ENCODE measurements around the gene F12.
"Not testable (repeated sequence)": the region's sequence is repeated elsewhere in the genome, so short reads cannot be mapped to it uniquely, and the experiment has no call there.

The F12 gene

DNA sequence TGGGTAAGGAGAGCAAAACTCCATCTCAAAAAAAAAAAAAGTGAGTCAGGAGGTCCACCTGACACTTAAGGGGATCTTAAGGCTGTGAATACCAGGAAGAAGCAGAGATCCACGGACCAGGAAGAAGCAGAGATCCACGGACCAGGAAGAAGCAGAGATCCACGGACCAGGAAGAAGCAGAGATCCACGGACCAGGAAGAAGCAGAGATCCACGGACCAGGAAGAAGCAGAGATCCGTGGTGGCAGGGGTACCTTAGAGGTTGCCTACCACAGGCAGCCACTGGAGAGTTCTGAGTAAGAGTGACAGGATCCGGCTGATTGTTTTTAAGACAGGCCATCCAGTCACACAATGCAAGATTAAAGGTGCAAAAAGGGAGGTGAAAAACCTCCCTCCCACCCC is 11.1 kb upstream of the F12 start:
- DNase-seq (ENCODE audit: extremely low spot score, insufficient read length, low read depth); FAIRE-seq: not testable (repeated sequence)

DNA sequence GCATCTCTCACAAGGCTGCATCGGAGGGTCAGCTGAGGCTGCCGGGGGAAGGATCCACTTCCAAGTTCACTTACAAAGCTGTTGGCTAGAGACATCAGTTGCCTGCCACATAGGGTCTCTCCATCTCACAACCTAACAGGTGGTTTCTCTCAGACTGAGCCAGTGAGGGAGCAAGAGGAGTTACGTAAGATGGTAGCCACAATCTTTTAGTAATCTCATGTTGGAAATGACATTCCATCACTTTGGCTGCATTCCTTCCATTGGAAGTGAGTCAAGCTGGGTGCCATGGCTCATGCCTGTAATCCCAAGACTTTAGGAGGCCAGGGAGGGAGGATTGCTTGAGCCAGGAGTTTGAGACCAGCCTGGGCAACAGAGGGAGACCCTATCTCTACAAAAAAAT is 9.7 kb upstream of the F12 start:
- no peak for FAIRE-seq
- DNase-seq (ENCODE audit: extremely low spot score, insufficient read length, low read depth) = no peak

DNA sequence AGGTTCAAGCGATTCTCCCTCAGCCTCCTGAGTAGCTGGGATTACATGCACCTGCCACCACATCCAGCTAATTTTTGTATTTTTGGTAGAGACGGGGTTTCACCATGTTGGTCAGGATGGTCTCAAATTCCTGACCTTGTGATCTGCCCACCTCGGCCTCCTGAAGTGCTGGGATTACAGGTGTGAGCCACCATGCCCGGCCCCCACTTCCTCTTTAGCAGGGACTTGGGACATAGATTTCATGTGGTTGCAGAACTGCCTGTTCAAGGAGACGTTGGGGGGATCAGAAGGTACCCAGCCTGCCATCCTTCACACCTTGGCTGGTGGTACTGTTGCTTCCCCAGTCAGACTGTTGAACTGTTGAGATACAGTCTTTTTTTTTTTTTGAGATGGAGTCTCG is 7.7 kb upstream of the F12 start:
- DNase-seq (ENCODE audit: extremely low spot score, insufficient read length, low read depth); FAIRE-seq: not testable (repeated sequence)

DNA sequence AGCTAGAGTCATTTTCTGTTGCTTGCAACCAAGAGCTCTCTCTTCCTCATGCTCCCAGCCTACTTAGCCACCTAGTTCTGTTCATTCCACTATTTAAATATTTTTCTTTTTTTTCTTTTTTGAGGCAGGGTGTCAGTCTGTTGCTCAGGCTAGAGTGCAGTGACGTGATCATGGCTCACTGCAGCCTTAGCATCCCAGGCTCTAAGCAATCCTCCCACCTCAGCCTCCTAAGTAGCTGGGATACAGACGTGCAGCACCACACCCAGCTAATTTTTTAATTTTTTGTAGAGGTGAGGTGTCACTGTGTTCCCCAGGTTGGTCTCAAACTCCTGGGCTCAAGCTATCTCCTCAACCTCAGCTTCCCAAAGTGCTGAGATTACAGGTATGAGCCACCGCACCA is 5.1 kb upstream of the F12 start:
- DNase-seq (ENCODE audit: extremely low spot score, insufficient read length, low read depth) (no peak), FAIRE-seq (no peak)

DNA sequence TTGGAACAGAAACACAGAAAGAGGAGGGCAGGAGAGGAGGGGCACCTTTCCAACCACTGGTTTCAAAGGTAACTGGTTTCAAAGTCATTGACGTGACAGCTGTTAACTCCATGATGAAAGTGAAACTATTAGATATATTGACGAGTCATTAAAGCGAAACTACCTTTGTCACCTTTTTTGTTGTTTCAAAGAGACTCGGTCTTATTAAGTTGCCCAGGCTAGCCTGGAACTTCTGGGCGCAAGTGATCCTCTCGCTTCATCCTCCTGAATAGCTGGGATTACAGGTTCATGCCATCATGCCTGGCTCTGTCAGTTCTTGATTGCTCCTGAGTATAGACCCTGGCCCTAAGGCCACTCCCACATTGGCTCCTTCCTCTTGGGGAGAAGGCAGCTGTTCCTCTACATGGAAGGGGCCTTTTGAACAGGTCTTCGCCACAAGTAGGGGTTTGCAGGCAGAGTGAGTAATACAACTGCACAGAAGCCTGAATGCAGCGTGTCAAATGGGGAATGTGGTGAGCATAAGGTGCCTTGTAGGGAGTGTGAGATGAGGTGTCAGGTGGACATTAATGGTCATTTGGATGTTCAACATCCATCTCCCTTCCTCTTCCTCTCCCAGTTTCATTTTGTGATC is 3.4 kb upstream of the F12 start:
- no peak for DNase-seq (ENCODE audit: extremely low spot score, insufficient read length, low read depth)
- peak; percentile 93 for FAIRE-seq

DNA sequence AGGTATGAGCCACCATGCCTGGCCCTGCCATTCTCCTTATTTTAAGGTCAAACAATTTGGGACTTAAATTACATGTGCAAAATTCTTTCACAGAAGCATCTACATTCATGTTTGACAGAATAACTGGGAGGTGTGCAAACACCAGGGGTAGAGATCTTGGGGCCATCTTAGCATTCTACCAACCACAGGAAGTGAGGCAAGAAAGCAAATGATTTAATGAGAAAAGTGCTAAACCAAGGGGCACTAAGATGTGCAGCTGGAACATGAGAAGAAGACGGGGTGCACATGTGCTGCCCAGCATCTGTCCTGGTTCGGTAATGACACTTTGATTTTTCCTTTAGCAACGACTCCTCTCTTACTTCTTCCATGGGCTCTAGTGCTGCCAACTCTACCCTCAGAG is 1.2 kb upstream of the F12 start:
- FAIRE-seq (no peak), DNase-seq (ENCODE audit: extremely low spot score, insufficient read length, low read depth) (no peak)

DNA sequence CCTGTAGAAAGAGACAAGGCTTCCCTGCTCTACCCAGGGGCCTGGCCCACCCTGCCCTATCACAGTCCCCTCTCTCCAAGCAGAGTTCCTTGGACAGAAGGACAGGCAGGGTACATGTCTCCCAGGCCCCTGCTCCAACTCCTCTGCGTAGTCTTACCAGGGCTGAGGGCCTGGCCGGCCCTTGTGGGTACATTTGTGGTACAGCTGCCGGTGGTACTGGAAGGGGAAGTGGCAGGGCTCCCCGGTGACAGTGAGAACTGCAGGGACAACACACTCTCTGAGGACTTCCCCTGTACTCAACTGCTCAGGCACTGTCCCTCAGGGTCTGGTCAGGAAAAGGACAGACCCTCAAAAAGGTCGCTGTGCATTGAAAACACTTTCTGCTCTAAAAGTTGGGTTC is 3.6 kb downstream of the F12 start:
- DNase-seq (ENCODE audit: extremely low spot score, insufficient read length, low read depth) (no peak), FAIRE-seq (no peak)

DNA sequence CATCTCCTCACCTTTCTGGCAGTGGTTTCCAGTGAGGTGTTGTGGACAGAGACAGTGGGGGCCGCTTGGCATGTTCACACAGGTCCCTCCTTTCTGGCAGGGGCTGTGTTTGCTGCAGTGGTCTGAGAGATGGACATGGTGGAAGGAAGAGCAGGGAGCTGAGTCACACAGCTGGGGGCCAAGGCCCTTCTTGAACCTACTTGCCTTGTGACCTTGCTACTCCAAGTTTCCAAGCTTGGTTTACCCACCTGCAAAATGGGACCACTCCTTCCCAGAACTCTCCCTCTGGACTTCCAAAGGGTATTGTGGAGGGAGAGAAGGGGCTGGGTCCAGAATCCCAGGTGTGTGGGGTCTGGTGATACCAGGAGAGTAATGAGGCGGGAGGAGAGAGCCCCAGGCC is 4.1 kb downstream of the F12 start:
- FAIRE-seq = no peak

DNA sequence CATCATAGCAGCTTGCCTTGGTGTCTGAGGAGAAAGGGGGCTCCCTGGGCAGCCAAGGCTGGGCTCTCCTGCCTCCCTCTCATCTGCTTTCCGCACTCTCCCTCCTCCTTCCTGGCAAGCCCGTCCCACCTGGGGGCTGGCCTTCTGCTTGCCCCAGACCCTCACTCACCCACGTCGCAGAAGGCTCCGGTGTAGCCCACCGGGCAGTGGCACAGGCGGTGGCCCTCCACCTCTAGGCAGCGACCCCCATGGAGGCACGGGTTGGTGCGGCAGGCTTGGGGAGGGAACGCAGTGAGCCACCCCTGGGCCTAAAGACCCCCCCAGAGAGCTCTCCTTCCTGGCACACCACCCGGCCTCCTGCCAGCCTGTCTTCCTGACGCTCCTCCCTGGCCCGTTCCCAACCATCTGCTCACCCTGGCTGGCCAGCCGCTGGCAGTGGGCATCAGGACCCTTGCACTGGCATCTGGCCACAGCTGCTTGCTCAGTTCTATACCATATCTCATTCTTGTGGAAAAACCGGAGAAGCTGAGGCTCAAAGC is 4.7 kb downstream of the F12 start:
- no peak for FAIRE-seq
- no peak for DNase-seq (ENCODE audit: extremely low spot score, insufficient read length, low read depth)

More for the DNA sequence above, 4.1 kb downstream of the F12 start:
- DNase-seq (ENCODE audit: extremely low spot score, insufficient read length, low read depth) = no peak

DNA sequence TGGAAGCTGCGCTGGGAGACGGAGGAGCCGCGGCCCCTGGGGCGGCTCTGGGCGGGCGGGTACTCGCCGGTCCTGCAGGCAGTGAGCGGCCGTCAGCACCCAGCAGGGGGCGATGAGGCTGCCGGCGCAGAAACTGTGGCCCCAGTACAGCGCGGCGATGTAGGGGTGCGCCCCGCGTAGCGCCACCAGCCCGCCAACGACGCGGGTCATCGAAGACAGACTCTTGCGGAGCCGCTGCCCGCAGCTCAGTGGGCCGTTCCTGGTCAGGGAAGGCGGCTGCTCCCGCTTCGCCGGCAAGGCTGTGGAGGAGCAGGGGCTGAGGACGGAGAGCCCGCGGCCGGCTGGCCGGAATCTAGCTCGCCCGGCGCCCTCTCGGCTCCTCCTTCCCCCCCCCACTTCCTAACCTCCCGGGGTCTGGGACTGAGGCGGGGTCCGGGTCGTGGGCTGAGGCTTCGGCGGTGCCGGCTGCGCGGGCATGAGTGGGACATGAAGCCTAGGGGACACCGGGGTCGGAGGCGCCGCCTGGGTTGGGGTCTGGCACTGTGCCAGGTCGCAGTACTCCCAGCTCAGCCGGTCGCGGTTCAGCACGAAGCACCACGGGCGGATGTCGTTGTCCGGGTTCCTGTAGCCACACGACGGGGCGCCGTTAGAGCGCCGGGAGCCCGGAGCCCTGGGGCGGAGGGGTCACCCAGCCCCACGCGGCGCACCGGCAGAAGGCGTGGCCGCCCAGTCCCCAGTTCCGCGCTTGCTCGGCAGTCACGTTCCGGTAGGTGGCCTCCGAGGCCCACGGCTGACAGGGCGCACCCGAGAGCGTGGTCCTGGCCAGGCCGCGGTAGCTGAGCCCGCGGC is 5.3 kb downstream of the F12 start:
- DNase-seq (ENCODE audit: extremely low spot score, insufficient read length, low read depth) (peak; percentile 88), FAIRE-seq (peak; percentile 88)

DNA sequence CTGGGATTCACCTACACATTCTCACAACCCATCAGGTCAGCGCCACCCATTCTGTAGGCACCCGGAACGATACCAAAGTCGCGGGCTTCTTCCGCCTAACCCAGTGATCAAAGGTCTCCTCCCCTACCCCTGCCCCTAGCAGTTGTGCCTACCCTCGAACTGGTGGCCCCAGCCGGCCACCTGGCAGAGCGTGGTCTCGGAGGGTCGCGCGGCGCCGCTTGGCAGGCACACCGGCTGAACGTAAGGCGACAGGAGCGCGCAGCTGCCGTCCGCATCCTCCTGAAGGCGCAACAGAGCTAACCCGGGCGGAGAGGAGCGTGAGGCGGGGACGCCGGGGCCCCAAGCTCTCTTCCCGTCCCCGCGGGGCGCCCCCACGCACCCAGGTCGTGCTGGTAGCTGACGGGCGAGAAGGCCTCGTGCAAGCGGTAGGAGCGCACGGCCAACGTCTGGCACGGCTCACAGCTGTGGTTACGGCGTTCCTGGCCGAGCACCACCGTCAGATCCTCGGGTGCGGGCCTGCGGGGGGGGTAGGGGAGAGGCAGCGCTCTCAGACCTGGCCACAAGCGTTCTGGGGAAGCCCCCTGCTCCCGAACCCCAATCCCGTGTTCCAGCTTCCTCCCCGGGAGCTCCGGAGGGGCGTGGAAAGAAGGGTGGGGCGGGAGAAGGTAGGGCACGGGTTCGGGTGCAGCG is 6.1 kb downstream of the F12 start:
- no peak for DNase-seq (ENCODE audit: extremely low spot score, insufficient read length, low read depth)
- no peak for FAIRE-seq

DNA sequence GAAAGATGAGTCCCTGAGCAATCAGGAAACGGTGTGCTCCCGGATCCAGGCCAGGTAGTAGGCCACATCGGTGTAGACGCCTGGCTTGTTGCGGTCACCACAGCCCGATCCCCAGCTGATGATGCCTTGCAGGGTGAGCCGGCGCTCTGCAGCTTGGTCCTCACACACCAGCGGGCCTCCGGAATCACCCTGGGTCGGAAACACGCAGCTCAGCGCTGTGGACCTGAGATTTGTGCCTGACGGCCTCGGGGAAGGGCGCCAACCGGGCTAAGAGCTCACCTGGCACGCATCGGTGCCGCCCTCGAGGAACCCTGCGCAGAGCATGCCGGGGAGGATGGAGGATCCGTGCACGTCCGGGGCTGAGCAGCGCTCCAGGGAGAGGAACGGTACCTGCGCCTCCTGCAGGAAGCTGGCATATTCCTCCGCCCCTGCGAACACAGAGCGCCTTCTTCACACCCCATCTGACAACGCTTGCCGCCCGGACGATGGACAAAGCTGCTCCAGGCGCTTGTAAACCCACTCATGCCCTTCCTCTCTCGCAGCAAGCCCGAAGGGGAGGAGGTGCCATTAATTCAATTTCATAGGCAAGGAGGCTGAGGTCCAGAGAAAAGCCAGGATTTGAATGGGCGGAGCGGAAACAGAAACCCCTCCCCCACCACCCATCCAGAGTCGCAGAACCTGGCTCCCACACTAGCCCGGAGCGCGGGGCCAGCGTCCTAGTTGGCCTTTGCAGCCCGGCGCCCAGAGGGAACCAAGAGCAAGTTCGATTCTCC is 6.9 kb downstream of the F12 start:
- DNase-seq (ENCODE audit: extremely low spot score, insufficient read length, low read depth) (no peak), FAIRE-seq (peak; percentile 90)

DNA sequence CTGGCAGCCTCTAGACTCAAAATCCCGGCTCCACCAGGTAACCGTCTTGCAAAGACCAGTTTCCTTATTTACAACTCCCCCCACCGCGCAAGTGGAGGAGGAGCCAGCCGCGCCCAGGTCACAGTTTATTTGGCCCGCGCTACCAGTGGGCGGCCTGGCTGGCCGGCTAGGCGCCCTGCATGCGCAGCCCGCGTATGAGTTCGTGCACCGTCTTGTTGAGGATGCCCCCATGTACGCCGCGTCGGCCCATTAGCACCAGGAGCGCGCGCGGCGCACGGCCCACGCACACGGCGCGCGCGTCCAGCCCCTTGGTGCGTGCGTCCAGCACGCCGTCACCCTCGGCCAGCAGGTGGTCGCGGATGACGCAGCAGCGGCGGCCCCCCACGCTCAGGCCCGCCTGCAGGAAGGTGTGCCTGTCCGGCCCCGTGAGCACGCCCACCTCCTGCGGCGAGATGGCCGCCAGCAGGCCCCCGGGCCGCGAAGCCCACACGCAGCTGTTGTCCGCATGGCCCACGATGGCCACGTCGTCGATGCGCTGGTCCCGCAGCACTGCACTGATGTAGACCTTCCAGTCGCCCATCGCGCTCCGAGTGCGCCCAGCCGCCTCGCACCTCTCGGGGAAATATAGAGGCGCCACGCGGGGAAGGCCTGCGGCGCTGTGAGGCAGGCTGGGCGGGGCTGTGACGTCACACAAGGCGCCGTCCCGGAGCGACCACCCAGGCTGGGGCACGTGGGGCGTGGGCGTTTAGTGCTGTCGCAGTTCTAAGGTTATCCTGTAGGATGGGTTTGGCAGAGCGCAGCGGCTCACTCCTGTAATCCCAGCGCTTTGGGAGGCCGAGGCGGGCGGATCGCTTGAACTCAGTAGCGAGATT is 9.1 kb downstream of the F12 start, which contains the start of gene PFN3:
Gene PFN3 (minus strand): TSS at position 665 of the 872 bp plus-strand sequence. CDS start 85 bp downstream, at position 580.
- no peak for DNase-seq (ENCODE audit: extremely low spot score, insufficient read length, low read depth)
- no peak for FAIRE-seq

DNA sequence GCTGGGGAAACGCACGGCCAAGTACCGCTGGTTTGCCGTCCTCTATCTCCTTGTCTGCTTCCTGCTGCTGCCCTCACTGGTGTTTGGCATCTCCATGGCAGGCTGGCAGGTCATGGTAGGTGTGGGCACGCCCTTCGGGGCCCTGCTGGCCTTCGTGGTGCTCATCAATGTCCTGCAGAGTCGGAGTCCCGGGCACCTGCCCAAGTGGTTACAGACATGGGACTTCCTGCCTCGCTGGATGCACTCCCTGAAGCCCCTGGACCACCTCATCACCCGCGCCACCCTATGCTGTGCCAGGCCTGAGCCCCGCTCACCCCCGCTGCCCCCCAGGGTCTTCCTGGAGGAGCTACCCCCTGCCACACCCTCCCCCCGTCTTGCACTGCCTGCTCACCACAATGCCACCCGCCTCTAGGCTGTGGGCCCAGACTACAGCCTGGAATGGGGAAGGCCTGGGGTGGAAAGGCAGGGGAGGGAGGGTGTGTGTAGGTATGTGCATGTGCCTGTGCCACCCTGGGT is 11.4 kb downstream of the F12 start:
- no peak for DNase-seq (ENCODE audit: extremely low spot score, insufficient read length, low read depth)
- FAIRE-seq = no peak

DNA sequence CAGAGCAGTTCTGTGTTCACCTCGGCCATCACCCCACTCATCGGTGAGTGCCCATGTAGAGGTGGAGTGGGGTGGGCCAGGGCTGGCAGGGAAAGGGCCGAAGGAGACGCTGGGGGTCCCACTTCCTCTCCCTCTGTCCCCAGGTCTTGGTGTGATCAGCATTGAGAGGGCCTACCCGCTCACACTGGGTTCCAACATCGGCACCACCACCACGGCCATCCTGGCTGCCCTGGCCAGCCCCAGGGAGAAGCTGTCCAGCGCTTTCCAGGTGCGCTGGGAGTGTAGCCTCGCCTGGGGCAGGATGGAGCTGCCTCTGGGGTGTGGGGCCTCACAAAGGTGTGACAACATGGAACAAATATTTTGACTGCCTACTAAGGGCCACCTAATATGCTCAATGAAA is 12.6 kb downstream of the F12 start:
- FAIRE-seq (no peak), DNase-seq (ENCODE audit: extremely low spot score, insufficient read length, low read depth) (no peak)

DNA sequence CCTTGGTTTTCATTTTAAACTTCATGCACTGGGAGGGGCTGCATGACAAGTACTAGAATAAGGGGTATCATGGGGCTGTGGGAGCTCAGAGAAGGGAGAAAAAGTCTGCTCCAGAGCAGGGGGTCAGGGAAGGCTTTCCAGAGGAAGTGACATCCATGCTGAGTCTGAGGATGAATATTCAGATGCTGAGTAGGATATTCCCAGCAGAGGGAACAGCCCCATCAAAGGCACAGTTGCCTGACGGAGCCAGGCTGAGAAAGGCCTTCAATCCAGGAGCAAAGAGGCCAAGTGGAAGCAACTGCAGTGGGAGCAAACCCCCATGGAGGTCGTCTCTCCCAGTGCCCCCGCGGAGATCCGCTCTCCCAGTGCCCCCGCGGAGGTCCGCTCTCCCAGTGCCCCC is 13.3 kb downstream of the F12 start:
- DNase-seq (ENCODE audit: extremely low spot score, insufficient read length, low read depth) (no peak), FAIRE-seq (no peak)

DNA sequence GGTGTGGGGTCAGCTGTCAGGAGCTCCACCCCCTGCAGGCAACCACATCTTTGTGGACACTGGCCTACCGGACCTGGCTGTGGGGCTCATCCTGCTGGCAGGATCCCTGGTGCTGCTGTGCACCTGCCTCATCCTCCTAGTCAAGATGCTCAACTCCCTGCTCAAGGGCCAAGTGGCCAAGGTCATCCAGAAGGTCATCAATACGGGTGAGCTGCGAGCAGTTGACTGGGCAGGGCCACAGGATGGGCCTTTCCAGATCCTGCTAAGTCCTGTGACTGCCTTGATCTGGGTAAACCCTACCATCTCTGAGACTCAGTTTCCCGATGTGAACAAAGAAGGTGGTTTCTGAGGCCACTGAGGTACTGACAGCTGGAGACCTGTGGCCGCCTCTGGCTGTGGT is 15.4 kb downstream of the F12 start:
- DNase-seq (ENCODE audit: extremely low spot score, insufficient read length, low read depth) (no peak), FAIRE-seq (no peak)

DNA sequence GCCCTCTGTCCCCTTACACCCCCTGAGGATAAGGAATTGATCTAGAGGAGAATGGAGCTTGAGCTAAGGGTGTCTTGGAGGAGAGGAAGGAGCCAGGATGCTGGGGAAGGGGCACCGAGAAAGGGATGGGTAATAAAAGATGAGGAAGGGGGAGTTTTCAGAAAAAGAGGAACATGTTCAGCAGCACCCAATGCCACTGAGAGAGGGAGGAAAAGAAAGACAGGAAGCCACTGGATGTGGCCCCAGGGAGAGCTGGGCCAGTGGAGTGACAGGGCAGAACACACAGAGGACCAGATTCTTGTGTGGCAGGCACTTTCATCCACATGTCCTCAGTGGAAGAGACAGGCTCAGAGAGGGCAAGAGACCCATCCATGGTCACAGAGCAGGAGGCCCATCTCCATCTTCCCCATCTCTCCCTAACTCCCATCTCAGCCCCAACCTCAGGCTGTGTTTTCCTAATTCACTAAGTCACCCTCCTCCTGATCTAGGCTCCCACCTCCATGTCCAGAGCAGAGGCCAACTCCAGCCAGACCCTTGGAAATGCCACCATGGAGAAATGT is 16.1 kb downstream of the F12 start:
- FAIRE-seq (no peak), DNase-seq (ENCODE audit: extremely low spot score, insufficient read length, low read depth) (no peak)

DNA sequence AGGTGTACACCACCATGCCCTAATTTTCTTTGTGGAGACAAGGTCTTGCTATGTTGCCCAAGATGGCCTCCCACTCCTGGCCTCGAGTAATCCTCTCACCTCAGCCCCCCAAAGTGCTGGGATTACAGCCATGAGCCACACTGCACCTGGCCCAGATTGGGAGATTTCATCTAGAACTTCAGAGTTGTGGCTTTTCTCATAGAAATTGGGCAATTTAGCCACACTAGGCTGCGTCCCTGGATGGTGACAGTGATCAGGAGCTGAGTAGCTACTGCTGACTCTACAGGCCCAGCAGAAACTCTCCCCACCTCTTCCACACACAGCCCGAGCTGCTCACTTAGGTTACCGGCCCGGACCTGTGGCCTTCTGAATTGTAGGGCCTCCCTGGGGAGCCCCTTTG is 16.6 kb downstream of the F12 start:
- FAIRE-seq (no peak), DNase-seq (ENCODE audit: extremely low spot score, insufficient read length, low read depth) (no peak)
